Measurements from ENCODE around the gene ACSF3. TPM values are rescaled to one million over a fixed set of nuclear protein-coding genes. Genes with fewer than 3 reads are reported as not detected.
"Not testable (repeated sequence)": the region's sequence is repeated elsewhere in the genome, so short reads cannot be mapped to it uniquely, and the experiment has no call there.

ACSF3 gene
- total RNA-seq, 2 donors from 2014 or later = 24.1 to 41.7 TPM

DNA sequence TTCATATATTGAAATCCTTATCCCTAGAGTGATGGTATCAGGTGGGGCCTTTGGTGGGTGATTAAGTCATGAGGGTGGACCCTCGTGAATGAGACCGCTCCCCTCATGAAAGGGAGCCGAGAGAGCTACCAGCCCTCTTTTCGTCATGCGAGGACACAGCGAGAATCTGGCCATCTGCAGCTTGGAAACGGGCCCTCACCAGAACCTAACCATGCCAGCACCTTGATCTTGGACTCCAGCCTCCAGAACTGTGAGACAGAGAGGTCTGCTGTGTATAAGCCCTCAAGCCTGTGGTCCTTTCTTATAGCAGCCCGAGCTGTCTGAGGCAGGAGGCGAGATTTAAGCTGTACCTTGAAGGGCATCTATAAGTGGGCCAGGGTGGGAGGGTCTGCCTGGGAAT lies 23.7 kb upstream of the ACSF3 start:
- Histone ChIP-seq H3K4me3 (no peak overlapping the region), H3K27ac (no peak overlapping the region), H3K9me3 (no peaks in the 10 kb centered on the region), H3K36me3 (no peaks in the 10 kb centered on the region), H3K27me3 (replicated peaks; ENCODE audit: insufficient read depth) (no peaks in the 10 kb centered on the region), H3K4me1 (ENCODE audit: control insufficient read depth in 1 of 2, low read depth in 2 of 2) (no peaks in the 10 kb centered on the region)
- DNase-seq (ENCODE audit: low spot score) (no peak), ATAC-seq (ENCODE audit: insufficient number of reproducible peaks, low FRiP score, low read depth) (no peak)
- TF ChIP-seq, protein P1, sequence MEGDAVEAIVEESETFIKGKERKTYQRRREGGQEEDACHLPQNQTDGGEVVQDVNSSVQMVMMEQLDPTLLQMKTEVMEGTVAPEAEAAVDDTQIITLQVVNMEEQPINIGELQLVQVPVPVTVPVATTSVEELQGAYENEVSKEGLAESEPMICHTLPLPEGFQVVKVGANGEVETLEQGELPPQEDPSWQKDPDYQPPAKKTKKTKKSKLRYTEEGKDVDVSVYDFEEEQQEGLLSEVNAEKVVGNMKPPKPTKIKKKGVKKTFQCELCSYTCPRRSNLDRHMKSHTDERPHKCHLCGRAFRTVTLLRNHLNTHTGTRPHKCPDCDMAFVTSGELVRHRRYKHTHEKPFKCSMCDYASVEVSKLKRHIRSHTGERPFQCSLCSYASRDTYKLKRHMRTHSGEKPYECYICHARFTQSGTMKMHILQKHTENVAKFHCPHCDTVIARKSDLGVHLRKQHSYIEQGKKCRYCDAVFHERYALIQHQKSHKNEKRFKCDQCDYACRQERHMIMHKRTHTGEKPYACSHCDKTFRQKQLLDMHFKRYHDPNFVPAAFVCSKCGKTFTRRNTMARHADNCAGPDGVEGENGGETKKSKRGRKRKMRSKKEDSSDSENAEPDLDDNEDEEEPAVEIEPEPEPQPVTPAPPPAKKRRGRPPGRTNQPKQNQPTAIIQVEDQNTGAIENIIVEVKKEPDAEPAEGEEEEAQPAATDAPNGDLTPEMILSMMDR (IDR thresholded peaks at IDR 0.05) = no peak

- DNase-seq (ENCODE audit: low spot score) (no peak), ATAC-seq (ENCODE audit: insufficient number of reproducible peaks, low FRiP score, low read depth) (no peak)
- Histone ChIP-seq H3K27me3 (replicated peaks; ENCODE audit: insufficient read depth) (no peaks in the 10 kb centered on the region), H3K36me3 (no peaks in the 10 kb centered on the region), H3K4me1 (ENCODE audit: control insufficient read depth in 1 of 2, low read depth in 2 of 2) (no peaks in the 10 kb centered on the region), H3K4me3 (no peak overlapping the region), H3K9me3 (no peaks in the 10 kb centered on the region), H3K27ac (no peak overlapping the region)
- TF ChIP-seq, protein P1 (IDR thresholded peaks at IDR 0.05) = no peak
Observed at GRCh38 chr16:89070590-89070989, 23.1 kb upstream of the ACSF3 start.

GRCh38 chr16:89071686-89072547 lies 21.7 kb upstream of the ACSF3 start:
- no peaks in the 10 kb centered on the region for H3K36me3 ChIP-seq
- TF ChIP-seq, protein P1 (IDR thresholded peaks at IDR 0.05) = no peak
- DNase-seq (ENCODE audit: low spot score) (no peak), ATAC-seq (ENCODE audit: insufficient number of reproducible peaks, low FRiP score, low read depth) (no peak)
- H3K27me3 ChIP-seq (replicated peaks; ENCODE audit: insufficient read depth) = no peaks in the 10 kb centered on the region
- no peaks in the 10 kb centered on the region for H3K9me3 ChIP-seq
- no peak overlapping the region for H3K4me3 ChIP-seq
- no peaks in the 10 kb centered on the region for H3K4me1 ChIP-seq (ENCODE audit: control insufficient read depth in 1 of 2, low read depth in 2 of 2)
- H3K27ac ChIP-seq = no peak overlapping the region

DNA sequence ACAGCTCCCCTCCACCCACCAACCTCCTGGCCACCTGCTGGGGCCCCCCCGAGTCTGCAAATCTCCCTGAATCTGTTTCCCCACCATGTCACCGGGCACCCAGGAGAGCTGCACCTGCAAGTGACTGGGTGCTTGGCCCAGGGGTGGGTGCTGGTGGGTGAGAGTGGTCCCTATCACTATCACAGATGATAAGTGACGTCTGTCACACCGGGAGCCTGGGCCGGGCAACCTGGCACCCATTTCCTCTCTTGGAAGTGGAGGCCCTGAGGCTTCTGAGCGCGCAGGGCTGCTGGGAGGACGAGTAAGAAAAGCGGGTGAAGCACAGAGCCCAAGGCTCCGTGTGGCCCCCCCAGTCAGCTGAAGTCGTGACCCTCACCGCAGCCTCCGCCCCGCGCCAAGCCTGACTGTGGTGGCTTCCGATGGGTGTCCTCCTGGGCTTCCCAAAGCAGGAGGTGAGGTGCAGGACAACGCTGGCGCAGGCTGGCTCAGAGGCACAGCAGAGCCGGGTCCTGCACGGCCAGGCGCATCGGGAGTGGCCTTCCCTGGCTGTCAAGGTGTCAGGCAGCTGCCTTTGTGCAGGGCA lies 21.0 kb upstream of the ACSF3 start:
- H3K4me3 ChIP-seq = no peak overlapping the region
- no peaks in the 10 kb centered on the region for H3K27me3 ChIP-seq (replicated peaks; ENCODE audit: insufficient read depth)
- H3K27ac ChIP-seq = no peak overlapping the region
- DNase-seq (ENCODE audit: low spot score) = no peak
- no peaks in the 10 kb centered on the region for H3K9me3 ChIP-seq
- no peaks in the 10 kb centered on the region for H3K4me1 ChIP-seq (ENCODE audit: control insufficient read depth in 1 of 2, low read depth in 2 of 2)
- TF ChIP-seq, protein P1 (IDR thresholded peaks at IDR 0.05) = no peak
- ATAC-seq (ENCODE audit: insufficient number of reproducible peaks, low FRiP score, low read depth) = no peak
- no peaks in the 10 kb centered on the region for H3K36me3 ChIP-seq

DNA sequence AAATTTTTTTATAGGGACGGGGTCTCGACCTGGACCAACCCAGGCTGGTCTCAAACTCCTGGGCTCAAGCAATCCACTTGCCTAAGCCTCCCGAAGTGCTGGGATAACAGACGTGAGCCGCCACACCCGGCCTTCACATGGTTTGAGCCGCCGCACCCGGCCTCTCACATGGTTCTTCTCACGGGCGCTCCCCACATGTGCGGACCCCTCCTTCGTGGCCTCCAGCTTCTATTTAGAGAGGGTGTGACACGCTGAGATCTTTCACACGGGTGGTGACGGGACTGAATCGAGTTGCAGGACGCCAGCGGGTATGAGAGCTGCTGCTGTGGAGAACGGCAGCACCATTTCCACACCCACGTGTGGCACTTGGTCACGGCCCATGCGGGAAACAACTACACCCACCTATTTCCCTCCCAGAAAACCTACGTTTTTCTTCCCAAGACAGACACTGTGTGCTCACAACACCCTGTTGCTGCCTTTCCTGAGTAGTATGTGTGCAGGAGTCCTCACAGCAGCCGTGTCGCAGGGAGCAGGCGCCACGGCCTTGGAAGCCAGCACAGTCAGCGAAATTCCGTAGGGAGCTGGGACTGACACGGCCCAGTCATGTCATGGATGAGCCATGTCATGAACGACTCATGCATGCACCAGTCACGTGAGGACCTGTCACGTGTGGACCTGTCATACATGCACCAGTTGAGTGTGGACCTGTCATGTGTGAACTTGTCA lies 20.1 kb upstream of the ACSF3 start:
- Histone ChIP-seq H3K9me3 (no peaks in the 10 kb centered on the region), H3K27me3 (replicated peaks; ENCODE audit: insufficient read depth) (no peaks in the 10 kb centered on the region), H3K4me3 (no peak overlapping the region), H3K36me3 (no peaks in the 10 kb centered on the region), H3K27ac (no peak overlapping the region), H3K4me1 (ENCODE audit: control insufficient read depth in 1 of 2, low read depth in 2 of 2) (no peaks in the 10 kb centered on the region)
- ATAC-seq (ENCODE audit: insufficient number of reproducible peaks, low FRiP score, low read depth) (no peak), DNase-seq (ENCODE audit: low spot score) (no peak)
- TF ChIP-seq, protein P1 (IDR thresholded peaks at IDR 0.05) = no peak

DNA sequence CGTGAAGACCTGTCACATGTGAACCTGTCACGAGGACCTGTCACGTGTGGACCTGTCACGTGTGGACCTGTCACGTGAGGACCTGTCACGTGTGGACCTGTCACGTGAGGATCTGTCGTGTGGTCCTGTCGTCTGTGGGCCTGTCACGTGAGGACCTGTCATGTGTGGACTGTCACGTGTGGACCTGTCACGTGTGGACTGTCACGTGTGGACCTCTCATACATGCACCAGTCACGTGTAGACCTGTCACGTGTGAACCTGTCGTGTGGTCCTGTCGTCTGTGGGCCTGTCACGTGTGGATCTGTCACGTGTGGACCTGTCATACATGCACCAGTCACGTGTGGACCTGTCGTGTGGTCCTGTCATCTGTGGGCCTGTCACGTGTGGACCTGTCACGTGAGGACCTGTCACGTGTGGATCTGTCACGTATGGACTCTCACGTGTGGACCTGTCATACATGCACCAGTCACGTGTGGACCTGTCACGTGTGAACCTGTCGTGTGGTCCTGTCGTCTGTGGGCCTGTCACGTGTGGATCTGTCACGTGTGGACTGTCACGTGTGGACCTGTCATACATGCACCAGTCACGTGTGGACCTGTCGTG lies 19.5 kb upstream of the ACSF3 start:
- not testable (repeated sequence) for ATAC-seq (ENCODE audit: insufficient number of reproducible peaks, low FRiP score, low read depth); H3K36me3 ChIP-seq; H3K4me3 ChIP-seq; H3K9me3 ChIP-seq; H3K27ac ChIP-seq; DNase-seq (ENCODE audit: low spot score); H3K4me1 ChIP-seq (ENCODE audit: control insufficient read depth in 1 of 2, low read depth in 2 of 2); H3K27me3 ChIP-seq (replicated peaks; ENCODE audit: insufficient read depth)

Measured in thoracic aorta (tissue), 2 donors.